ENCODE measurements around the gene LYVE1. TPM values are rescaled to one million over a fixed set of nuclear protein-coding genes. Genes with fewer than 3 reads are reported as not detected.

Gene LYVE1
- polyA plus RNA-seq, 1 experiment: 0.19 TPM

GRCh38 chr11:10581481-10582019 is 13.1 kb upstream of the LYVE1 start:
- H3K9me3 ChIP-seq (ENCODE audit: control insufficient read depth, insufficient read depth, low read length): no peaks in the 10 kb centered on the region
- H3K4me3 ChIP-seq (ENCODE audit: low read depth, low read length): no peak overlapping the region
- H3K27me3 ChIP-seq (ENCODE audit: control insufficient read depth, insufficient read depth, low read length): no peaks in the 10 kb centered on the region
- ChIA-PET POLR2A (no interaction called here), CTCF (no interaction called here)
- TF ChIP-seq, protein P1, sequence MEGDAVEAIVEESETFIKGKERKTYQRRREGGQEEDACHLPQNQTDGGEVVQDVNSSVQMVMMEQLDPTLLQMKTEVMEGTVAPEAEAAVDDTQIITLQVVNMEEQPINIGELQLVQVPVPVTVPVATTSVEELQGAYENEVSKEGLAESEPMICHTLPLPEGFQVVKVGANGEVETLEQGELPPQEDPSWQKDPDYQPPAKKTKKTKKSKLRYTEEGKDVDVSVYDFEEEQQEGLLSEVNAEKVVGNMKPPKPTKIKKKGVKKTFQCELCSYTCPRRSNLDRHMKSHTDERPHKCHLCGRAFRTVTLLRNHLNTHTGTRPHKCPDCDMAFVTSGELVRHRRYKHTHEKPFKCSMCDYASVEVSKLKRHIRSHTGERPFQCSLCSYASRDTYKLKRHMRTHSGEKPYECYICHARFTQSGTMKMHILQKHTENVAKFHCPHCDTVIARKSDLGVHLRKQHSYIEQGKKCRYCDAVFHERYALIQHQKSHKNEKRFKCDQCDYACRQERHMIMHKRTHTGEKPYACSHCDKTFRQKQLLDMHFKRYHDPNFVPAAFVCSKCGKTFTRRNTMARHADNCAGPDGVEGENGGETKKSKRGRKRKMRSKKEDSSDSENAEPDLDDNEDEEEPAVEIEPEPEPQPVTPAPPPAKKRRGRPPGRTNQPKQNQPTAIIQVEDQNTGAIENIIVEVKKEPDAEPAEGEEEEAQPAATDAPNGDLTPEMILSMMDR (IDR thresholded peaks at IDR 0.05; ENCODE audit: low read depth, low read length): no peak
- H3K27ac ChIP-seq (ENCODE audit: low read depth, low read length): no peak overlapping the region
- no peak for DNase-seq (ENCODE audit: low read depth, low spot score)

DNA sequence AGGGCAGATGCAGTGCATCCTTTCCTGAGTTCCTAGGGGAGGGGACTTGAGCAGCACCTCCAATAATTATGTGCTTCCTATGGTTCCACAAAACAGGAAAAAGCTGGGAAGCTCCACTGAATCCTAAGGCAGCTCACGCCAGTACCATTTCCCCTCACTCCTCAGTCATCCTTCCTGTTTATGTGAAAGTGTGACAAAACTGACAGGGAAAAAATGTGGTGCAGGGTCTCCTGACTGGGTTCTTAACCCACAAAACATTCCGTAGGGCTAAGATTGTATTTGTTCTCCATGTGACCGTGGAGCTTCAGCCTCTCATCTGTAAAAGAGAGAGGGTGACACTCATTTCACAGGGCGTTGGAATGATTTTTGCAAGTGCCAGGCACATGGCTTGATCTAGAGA is 12.2 kb upstream of the LYVE1 start:
- no peak for DNase-seq (ENCODE audit: low read depth, low spot score)
- Histone ChIP-seq H3K9me3 (ENCODE audit: control insufficient read depth, insufficient read depth, low read length) (no peaks in the 10 kb centered on the region), H3K27me3 (ENCODE audit: control insufficient read depth, insufficient read depth, low read length) (no peaks in the 10 kb centered on the region), H3K27ac (ENCODE audit: low read depth, low read length) (no peak overlapping the region), H3K4me3 (ENCODE audit: low read depth, low read length) (no peak overlapping the region)
- CTCF ChIA-PET: interaction anchor here (1.3 kb wide), 1 partner anchor 37 kb away, joined by 4 read pairs; no protein-coding TSS in a partner anchor
- TF ChIP-seq, protein P1 (IDR thresholded peaks at IDR 0.05; ENCODE audit: low read depth, low read length): no peak
- POLR2A ChIA-PET: no interaction called here

GRCh38 chr11:10579700-10580099 is 11.2 kb upstream of the LYVE1 start:
- ChIA-PET CTCF (interaction anchor here (0.9 to 1.3 kb wide), 2 partner anchors 38 kb away, joined by 3 to 4 read pairs; no protein-coding TSS in a partner anchor), POLR2A (no interaction called here)
- Histone ChIP-seq H3K4me3 (ENCODE audit: low read depth, low read length) (no peak overlapping the region), H3K27me3 (ENCODE audit: control insufficient read depth, insufficient read depth, low read length) (no peaks in the 10 kb centered on the region), H3K9me3 (ENCODE audit: control insufficient read depth, insufficient read depth, low read length) (no peaks in the 10 kb centered on the region), H3K27ac (ENCODE audit: low read depth, low read length) (no peak overlapping the region)
- no peak for DNase-seq (ENCODE audit: low read depth, low spot score)
- TF ChIP-seq, protein P1 (IDR thresholded peaks at IDR 0.05; ENCODE audit: low read depth, low read length): no peak

DNA sequence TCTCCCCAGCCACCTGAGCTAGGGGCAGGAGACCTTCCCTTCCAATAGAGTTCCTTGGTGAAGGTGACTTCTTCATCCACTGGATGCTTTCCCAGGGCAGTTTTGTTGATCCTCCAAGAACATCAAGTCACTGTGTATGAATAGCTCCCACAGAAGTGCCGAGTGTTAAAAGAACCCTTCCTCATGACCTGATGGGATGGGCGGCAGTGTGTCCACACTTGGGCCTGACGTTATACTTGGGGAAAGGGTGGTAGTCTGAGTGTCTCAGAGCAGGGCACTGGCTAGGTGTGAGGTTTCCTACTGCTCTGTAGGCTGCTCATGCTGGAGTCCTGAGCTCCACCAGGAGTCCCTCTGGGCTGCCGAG is 7.6 kb upstream of the LYVE1 start:
- CTCF ChIA-PET: no interaction called here
- no peaks in the 10 kb centered on the region for H3K27me3 ChIP-seq (ENCODE audit: control insufficient read depth, insufficient read depth, low read length)
- H3K27ac ChIP-seq (ENCODE audit: low read depth, low read length): no peak overlapping the region
- POLR2A ChIA-PET: no interaction called here
- H3K4me3 ChIP-seq (ENCODE audit: low read depth, low read length): no peak overlapping the region
- DNase-seq (ENCODE audit: low read depth, low spot score): no peak
- no peaks in the 10 kb centered on the region for H3K9me3 ChIP-seq (ENCODE audit: control insufficient read depth, insufficient read depth, low read length)
- TF ChIP-seq, protein P1 (IDR thresholded peaks at IDR 0.05; ENCODE audit: low read depth, low read length): no peak

DNA sequence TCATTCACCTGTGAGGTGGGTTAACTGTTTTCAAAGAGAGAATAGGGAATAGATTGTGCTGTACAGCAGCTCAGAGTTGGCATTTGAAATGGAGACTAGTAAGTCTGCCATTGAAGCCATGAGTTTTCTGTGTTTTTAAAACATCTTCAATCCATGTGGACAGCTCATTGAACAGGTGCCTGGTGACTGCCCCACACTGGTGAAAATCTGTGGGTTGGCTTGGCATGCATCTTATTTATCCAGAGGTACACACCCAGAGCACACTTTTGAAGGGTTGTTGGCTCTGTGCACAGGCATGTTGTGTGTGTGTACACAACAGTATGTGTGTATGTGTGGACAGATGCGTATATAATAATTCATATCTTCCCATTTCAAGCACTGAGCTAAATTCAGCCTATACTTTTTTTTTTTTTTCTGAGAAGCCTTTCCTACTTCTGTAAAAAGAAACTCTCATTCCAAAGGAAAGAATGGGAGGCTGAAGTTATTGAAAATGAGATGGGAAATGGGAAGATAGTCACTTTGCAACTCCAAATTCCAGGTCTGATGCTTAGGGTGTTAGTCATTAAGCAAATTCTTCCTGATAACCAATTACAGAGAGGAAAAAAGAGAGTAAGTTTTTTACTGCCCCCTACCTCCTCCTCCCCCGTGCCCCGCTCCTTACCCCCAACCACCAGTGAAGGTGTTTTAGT is 7.0 kb upstream of the LYVE1 start:
- Histone ChIP-seq H3K27me3 (ENCODE audit: control insufficient read depth, insufficient read depth, low read length) (no peaks in the 10 kb centered on the region), H3K4me3 (ENCODE audit: low read depth, low read length) (no peak overlapping the region), H3K27ac (ENCODE audit: low read depth, low read length) (no peak overlapping the region), H3K9me3 (ENCODE audit: control insufficient read depth, insufficient read depth, low read length) (no peaks in the 10 kb centered on the region)
- TF ChIP-seq, protein P1 (IDR thresholded peaks at IDR 0.05; ENCODE audit: low read depth, low read length): no peak
- POLR2A ChIA-PET: interaction anchor here (0.7 kb wide), 1 partner anchor 188 kb away, joined by 3 read pairs; no protein-coding TSS in a partner anchor
- DNase-seq (ENCODE audit: low read depth, low spot score): no peak
- CTCF ChIA-PET: interaction anchor here (0.6 kb wide), 1 partner anchor 34 kb away, joined by 3 read pairs; no protein-coding TSS in a partner anchor

All from AG04450 (cell line).